GM23338 (cell line): ENCODE results near the gene TMEM209. TPM values are rescaled to one million over a fixed set of nuclear protein-coding genes. Genes with fewer than 3 reads are reported as not detected.
"Not testable (repeated sequence)": the region's sequence is repeated elsewhere in the genome, so short reads cannot be mapped to it uniquely, and the experiment has no call there.

ENCODE experiments used
- ATAC-seq: fragments of 200-7000 bp; cut with Tn5 transposase; 3 replicates; pipeline ENCODE4 v1.9.1; 2020
- DNase-seq: peaks from one replicate; pipeline ENCODE4 v3.0.0-alpha.2; 2015; ENCODE audit warnings: low spot score
- H2AFZ ChIP-seq: fragments of 200-600 bp; sonication (generic); 2 replicates; pipeline ENCODE4 v1.8.0; 2016; ENCODE audit warnings: antibody characterized with exemption, mild to moderate bottlenecking, moderate library complexity
- H3F3A ChIP-seq: fragments of 200-600 bp; sonication (generic); replicated peaks from 2 replicates; pipeline ENCODE4 v1.8.0; 2017; ENCODE audit warnings: antibody characterized with exemption, mixed run types, low read depth
- H3K27ac ChIP-seq: fragments of 200-600 bp; sonication (generic); 2 replicates; pipeline ENCODE4 v1.6.1; 2016; ENCODE audit warnings: low read depth
- H3K27me3 ChIP-seq: fragments of 200-600 bp; sonication (generic); 2 replicates; pipeline ENCODE4 v1.8.0; 2016; ENCODE audit warnings: mild to moderate bottlenecking, mixed run types, moderate library complexity; ENCODE audit not compliant: insufficient read depth
- H3K36me3 ChIP-seq: fragments of 200-600 bp; sonication (generic); 2 replicates; pipeline ENCODE4 v1.8.0; 2016; ENCODE audit warnings: mild to moderate bottlenecking; ENCODE audit not compliant: insufficient read depth
- H3K4me1 ChIP-seq: fragments of 200-600 bp; sonication (generic); 2 replicates; pipeline ENCODE4 v1.8.0; 2016; ENCODE audit warnings: mild to moderate bottlenecking, moderate library complexity; ENCODE audit not compliant: insufficient read depth
- H3K4me2 ChIP-seq: fragments of 200-600 bp; sonication (generic); 2 replicates; pipeline ENCODE4 v1.7.1; 2017; ENCODE audit warnings: mixed run types
- H3K4me3 ChIP-seq: fragments of 200-600 bp; sonication (generic); 2 replicates; pipeline ENCODE4 v1.6.1; 2016; ENCODE audit warnings: mixed run types
- H3K79me2 ChIP-seq: fragments of 200-600 bp; sonication (generic); replicated peaks from 2 replicates; pipeline ENCODE4 v1.8.0; 2017; ENCODE audit warnings: mild to moderate bottlenecking; ENCODE audit not compliant: insufficient read depth
- H3K9me2 ChIP-seq: fragments of 200-600 bp; sonication (generic); 2 replicates; pipeline ENCODE4 v1.8.0; 2017; ENCODE audit not compliant: insufficient read depth
- H4K20me1 ChIP-seq: fragments of 200-600 bp; sonication (generic); replicated peaks from 2 replicates; pipeline ENCODE4 v1.8.0; 2017; ENCODE audit warnings: mild to moderate bottlenecking; ENCODE audit not compliant: insufficient read depth
- H3K27ac Mint-ChIP-seq: 2 replicates; pipeline ENCODE4 v1.8.0; 2020; ENCODE audit warnings: inconsistent platforms, mild to moderate bottlenecking, moderate library complexity, mixed read lengths
- H3K27me3 Mint-ChIP-seq: 3 replicates; pipeline ENCODE4 v1.8.0; 2022; ENCODE audit warnings: low read depth, mild to moderate bottlenecking, moderate library complexity, mixed read lengths, inconsistent platforms; ENCODE audit not compliant: insufficient read depth, poor library complexity
- H3K36me3 Mint-ChIP-seq: 3 replicates; pipeline ENCODE4 v1.8.0; 2021; ENCODE audit warnings: low read depth, mild to moderate bottlenecking, inconsistent platforms, moderate library complexity, mixed read lengths
- H3K4me1 Mint-ChIP-seq: 3 replicates; pipeline ENCODE4 v1.8.0; 2020; ENCODE audit warnings: mild to moderate bottlenecking, inconsistent platforms, mixed read lengths
- H3K4me3 Mint-ChIP-seq: 3 replicates; pipeline ENCODE4 v1.8.0; 2021; ENCODE audit warnings: moderate library complexity, mild to moderate bottlenecking, inconsistent platforms, mixed read lengths
- H3K9me3 Mint-ChIP-seq: 3 replicates; pipeline ENCODE4 v1.8.0; 2020; ENCODE audit warnings: moderate library complexity, mild to moderate bottlenecking, inconsistent platforms, mixed read lengths
- ETS1 ChIP-seq: IDR thresholded peaks from 2 replicates; pipeline ENCODE4 v1.6.1; 2016; ENCODE audit warnings: antibody characterized with exemption
- JUNB ChIP-seq: IDR thresholded peaks from one replicate; pipeline ENCODE4 v1.6.1; 2016; ENCODE audit warnings: antibody characterized with exemption; ENCODE audit not compliant: unreplicated experiment
- NANOG ChIP-seq: IDR thresholded peaks from 2 replicates; pipeline ENCODE4 v1.6.1; 2016; ENCODE audit warnings: antibody characterized with exemption, borderline replicate concordance
- REST ChIP-seq: IDR thresholded peaks from one replicate; pipeline ENCODE4 v1.6.1; 2018; ENCODE audit warnings: antibody characterized with exemption; ENCODE audit not compliant: unreplicated experiment
- ZNF331 ChIP-seq: fragments of 250-450 bp; sonication (Bioruptor Pico); IDR thresholded peaks from 2 replicates; pipeline ENCODE4 v1.5.0; 2020; ENCODE audit warnings: low read depth, mild to moderate bottlenecking, moderate library complexity
- ZNF462 ChIP-seq: fragments of 250-450 bp; sonication (Bioruptor Pico); IDR thresholded peaks from 2 replicates; pipeline ENCODE4 v1.5.0; 2020; ENCODE audit warnings: mild to moderate bottlenecking, moderate library complexity
- polyA plus RNA-seq: library from polyadenylated mRNA; unstranded; fragments of >200 nt; fragmentation: Nextera tagmentation; extraction: Ambion mirVana; gene quantifications from 2 replicates; pipeline ENCODE4 v1.2.1, GENCODE V29; 2016
- total RNA-seq: library from RNA; depleted of rRNA; stranded (reverse); fragments of >200 nt; shearing (Covaris generic); gene quantifications from 2 replicates; pipeline ENCODE4 v1.2.3, GENCODE V29; 2014

The TMEM209 gene
- total and polyA plus RNA-seq, 2 experiments from 2014 or later = 18.6 to 26.2 TPM

- H3K27ac ChIP-seq, H3K27me3 ChIP-seq, H3K4me3 Mint-ChIP-seq, H3K27me3 Mint-ChIP-seq, H3K4me2 ChIP-seq, H3F3A ChIP-seq, ATAC-seq, H3K36me3 ChIP-seq, H4K20me1 ChIP-seq, DNase-seq, H3K36me3 Mint-ChIP-seq, H3K9me3 Mint-ChIP-seq, H3K9me2 ChIP-seq, H3K27ac Mint-ChIP-seq, H3K4me1 Mint-ChIP-seq, H3K4me3 ChIP-seq, H3K79me2 ChIP-seq: not testable (repeated sequence)
- peaks cover 11% of the 10 kb centered on the region for H3K4me1 ChIP-seq
- peak overlapping the region; percentile 47; the same call in 1 of the 2 replicates for H2AFZ ChIP-seq
These were observed 19.7 kb upstream of the TMEM209 start for GRCh38 chr7:130224923-130225322.

- no peaks in the 10 kb centered on the region for H3K79me2 ChIP-seq
- no peak overlapping the region for H3K4me2 ChIP-seq
- DNase-seq (no peak), ATAC-seq (no peak)
- Mint-ChIP-seq H3K27me3 (no peaks in the 10 kb centered on the region), H3K36me3 (no peaks in the 10 kb centered on the region), H3K27ac (no peak overlapping the region), H3K9me3 (no peaks in the 10 kb centered on the region; the same call in 2 of the 3 replicates), H3K4me1 (peaks cover 3% of the 10 kb centered on the region; the same call in 2 of the 3 replicates), H3K4me3 (no peak overlapping the region)
- H2AFZ ChIP-seq = no peak overlapping the region
- no peak overlapping the region for H3K4me3 ChIP-seq
- no peak overlapping the region for H3K27ac ChIP-seq
- H3K27me3 ChIP-seq = no peaks in the 10 kb centered on the region
- H3K36me3 ChIP-seq = no peaks in the 10 kb centered on the region
- TF ChIP-seq REST = no peak
- no peaks in the 10 kb centered on the region for H4K20me1 ChIP-seq
- H3F3A ChIP-seq = no peaks in the 10 kb centered on the region
- peaks cover 11% of the 10 kb centered on the region for H3K4me1 ChIP-seq
- peaks cover 5% of the 10 kb centered on the region; the same call in 1 of the 2 replicates for H3K9me2 ChIP-seq
These were observed 19.0 kb upstream of the TMEM209 start for GRCh38 chr7:130224210-130224609.

GRCh38 chr7:130223646-130224045, 18.4 kb upstream of the TMEM209 start:
- DNase-seq (no peak), ATAC-seq (no peak)
- H3K4me1 Mint-ChIP-seq = peaks cover 3% of the 10 kb centered on the region; the same call in 2 of the 3 replicates
- H3K27ac Mint-ChIP-seq = no peak overlapping the region
- no peaks in the 10 kb centered on the region for H3K79me2 ChIP-seq
- peaks cover 10% of the 10 kb centered on the region for H3K4me1 ChIP-seq
- H3K27ac ChIP-seq = no peak overlapping the region
- H3K4me2 ChIP-seq = no peak overlapping the region
- no peak overlapping the region for H3K4me3 ChIP-seq
- peak overlapping the region; percentile 66; the same call in 1 of the 2 replicates for H2AFZ ChIP-seq
- H3K9me3 Mint-ChIP-seq = no peaks in the 10 kb centered on the region; the same call in 2 of the 3 replicates
- peaks cover 5% of the 10 kb centered on the region; the same call in 1 of the 2 replicates for H3K9me2 ChIP-seq
- H3K27me3 ChIP-seq = no peaks in the 10 kb centered on the region
- no peaks in the 10 kb centered on the region for H3K36me3 Mint-ChIP-seq
- H3K27me3 Mint-ChIP-seq = no peaks in the 10 kb centered on the region
- H3F3A ChIP-seq = no peaks in the 10 kb centered on the region
- H3K36me3 ChIP-seq = no peaks in the 10 kb centered on the region
- H4K20me1 ChIP-seq = no peaks in the 10 kb centered on the region
- H3K4me3 Mint-ChIP-seq = no peak overlapping the region
- TF ChIP-seq ZNF462 (CRISPR knock-in tag) (no peak), ETS1 (no peak), JUNB (no peak), ZNF331 (CRISPR knock-in tag) (no peak), NANOG (no peak)
